ENCODE data around the gene ZFHX3. TPM values are rescaled to one million over a fixed set of nuclear protein-coding genes. Genes with fewer than 3 reads are reported as not detected.

ZFHX3 gene, protein sequence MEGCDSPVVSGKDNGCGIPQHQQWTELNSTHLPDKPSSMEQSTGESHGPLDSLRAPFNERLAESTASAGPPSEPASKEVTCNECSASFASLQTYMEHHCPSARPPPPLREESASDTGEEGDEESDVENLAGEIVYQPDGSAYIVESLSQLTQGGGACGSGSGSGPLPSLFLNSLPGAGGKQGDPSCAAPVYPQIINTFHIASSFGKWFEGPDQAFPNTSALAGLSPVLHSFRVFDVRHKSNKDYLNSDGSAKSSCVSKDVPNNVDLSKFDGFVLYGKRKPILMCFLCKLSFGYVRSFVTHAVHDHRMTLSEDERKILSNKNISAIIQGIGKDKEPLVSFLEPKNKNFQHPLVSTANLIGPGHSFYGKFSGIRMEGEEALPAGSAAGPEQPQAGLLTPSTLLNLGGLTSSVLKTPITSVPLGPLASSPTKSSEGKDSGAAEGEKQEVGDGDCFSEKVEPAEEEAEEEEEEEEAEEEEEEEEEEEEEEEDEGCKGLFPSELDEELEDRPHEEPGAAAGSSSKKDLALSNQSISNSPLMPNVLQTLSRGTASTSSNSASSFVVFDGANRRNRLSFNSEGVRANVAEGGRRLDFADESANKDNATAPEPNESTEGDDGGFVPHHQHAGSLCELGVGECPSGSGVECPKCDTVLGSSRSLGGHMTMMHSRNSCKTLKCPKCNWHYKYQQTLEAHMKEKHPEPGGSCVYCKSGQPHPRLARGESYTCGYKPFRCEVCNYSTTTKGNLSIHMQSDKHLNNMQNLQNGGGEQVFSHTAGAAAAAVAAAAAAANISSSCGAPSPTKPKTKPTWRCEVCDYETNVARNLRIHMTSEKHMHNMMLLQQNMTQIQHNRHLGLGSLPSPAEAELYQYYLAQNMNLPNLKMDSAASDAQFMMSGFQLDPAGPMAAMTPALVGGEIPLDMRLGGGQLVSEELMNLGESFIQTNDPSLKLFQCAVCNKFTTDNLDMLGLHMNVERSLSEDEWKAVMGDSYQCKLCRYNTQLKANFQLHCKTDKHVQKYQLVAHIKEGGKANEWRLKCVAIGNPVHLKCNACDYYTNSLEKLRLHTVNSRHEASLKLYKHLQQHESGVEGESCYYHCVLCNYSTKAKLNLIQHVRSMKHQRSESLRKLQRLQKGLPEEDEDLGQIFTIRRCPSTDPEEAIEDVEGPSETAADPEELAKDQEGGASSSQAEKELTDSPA (N-terminal part only)
- total RNA-seq (2021; fragmentation: NEBNext Ultra II Directional; extraction: Animal tissue kit (Norgen Biotek cat#: 25700)) (0.90 and 0.99 TPM in 2 replicates), polyA plus RNA-seq (2011; rRNA removed) (0.08 and 0.11 TPM in 2 replicates), polyA minus RNA-seq (2011; rRNA and poly(A)+ RNA removed) (0.41 and 0.57 TPM in 2 replicates)
- 0.09 TPM for polyA plus RNA-seq (2011; cell fraction: cytosol; rRNA removed)
- 0.27 TPM for polyA plus RNA-seq (2011; cell fraction: nucleus; rRNA removed)
- 0.71 to 1.2 TPM (median 1.0 TPM) in 4 replicates for polyA plus RNA-seq (2012, experiment 1 of 2)
- polyA plus RNA-seq (2012, experiment 2 of 2), result 0.04 TPM
- polyA plus RNA-seq (2013, experiment 1 of 2), result 0.30 TPM
- 0.26 TPM for polyA plus RNA-seq (2013, experiment 2 of 2)
- 0.44 TPM for polyA minus RNA-seq (2011; cell fraction: cytosol; rRNA and poly(A)+ RNA removed)
- 0.90 TPM for polyA minus RNA-seq (2011; cell fraction: nucleus; rRNA and poly(A)+ RNA removed)
- long read RNA-seq, experiment 1, result 0 reads
- long read RNA-seq, experiment 2, partial matches to known transcripts, result 0 of 1 reads
- long read RNA-seq, experiment 2, other reads (novel, unspliced or antisense), result 1 of 1 reads

DNA sequence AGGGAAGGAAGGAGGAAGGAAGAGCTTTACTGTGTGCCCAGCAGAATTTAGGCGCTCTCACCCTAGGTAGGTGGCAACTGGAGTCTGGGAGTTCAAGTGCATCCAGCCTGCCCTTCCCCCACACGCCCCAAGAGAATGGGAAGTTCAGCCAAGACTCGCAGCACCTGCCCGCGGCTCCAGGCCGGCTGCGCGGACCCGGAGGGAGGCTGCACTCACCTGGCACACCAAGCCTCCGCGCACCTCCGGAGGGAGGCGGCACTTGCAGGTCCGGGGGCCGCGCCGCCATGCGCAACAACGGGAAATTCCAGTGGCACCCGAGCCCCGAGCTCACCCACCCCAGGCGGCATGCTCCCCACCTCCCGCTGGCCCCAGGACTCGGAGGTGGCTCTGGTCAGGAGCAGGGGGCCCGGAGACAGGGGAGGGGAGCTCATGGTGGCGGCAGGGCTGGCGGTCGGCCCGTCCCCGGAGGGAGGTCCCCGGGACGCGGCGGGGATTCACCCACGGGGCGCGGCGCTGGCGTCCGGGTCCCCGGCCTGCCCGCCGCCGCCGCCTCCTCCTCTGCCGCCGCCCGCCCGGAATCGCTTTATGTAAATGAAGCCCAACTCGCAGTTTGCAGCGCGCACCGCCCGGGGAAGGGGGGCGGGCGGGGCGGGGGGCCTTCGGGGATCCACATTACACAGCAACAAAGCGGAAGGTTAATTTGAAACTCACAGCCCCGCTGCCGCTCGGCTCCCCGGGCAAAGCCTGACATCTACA, at the start of gene ZFHX3:
Gene ZFHX3 (minus strand): TSS at position 593 of the 756 bp plus-strand sequence. CDS start 87,983 bp downstream, outside the sequence.
- peak within 1 kb of the TSS; percentile 77; the same call in 1 of the 2 replicates for H2BK5ac ChIP-seq (ENCODE audit: low read depth, low read length)
- H3K4ac ChIP-seq (replicated peaks; ENCODE audit: insufficient read length, low read depth, low read length), result no peak within 1 kb of the TSS
- H3K23me2 ChIP-seq (ENCODE audit: low read depth, low read length), result peaks cover 11% of the 10 kb centered on the region; the same call in 1 of the 2 replicates
- no peak within 1 kb of the TSS for H3K27ac ChIP-seq (ENCODE audit: low read depth, low read length)
- WGBS, 2 experiments (ENCODE audit: extremely low coverage in 1 of 2, insufficient coverage in 1 of 2, insufficient read length in 1 of 2, insufficient replicate concordance in 2 of 2, low coverage in 1 of 2, low lambda C conversion rate in 2 of 2, missing lambda C conversion rate in 1 of 2), result 1% methylated on average over 25 of the region's 64 CpGs; no CpG with 5 or more reads in 1 of the 2 experiments
- no peaks in the 10 kb centered on the region for H3K79me1 ChIP-seq (ENCODE audit: low read depth, low read length)
- H2BK12ac ChIP-seq (ENCODE audit: low read depth, low read length), result peak within 1 kb of the TSS; percentile 65
- H3K36me3 ChIP-seq (ENCODE audit: control insufficient read depth in 2 of 4, insufficient read depth in 4 of 4, low read length in 3 of 4), result no peaks in the 10 kb centered on the region
- no peak within 1 kb of the TSS for H2AFZ ChIP-seq (ENCODE audit: low read length)
- peak within 1 kb of the TSS; percentile 73 to 95 for H3K4me2 ChIP-seq (ENCODE audit: insufficient read depth in 1 of 2, low read depth in 2 of 2, low read length in 2 of 2)
- peaks cover 21 to 25% of the 10 kb centered on the region in 2 experiments for H4K20me1 ChIP-seq (replicated peaks in 1 of 2; ENCODE audit: control insufficient read depth in 1 of 2, insufficient read depth in 2 of 2, low read length in 2 of 2)
- ChIA-PET POLR2A (ENCODE audit: partially characterized antibody) (interaction anchor here (1.2 to 1.7 kb wide), 3 partner anchors 8 to 11 kb away, joined by 3 to 10 read pairs (median 5); no protein-coding TSS in a partner anchor), CTCF (ENCODE audit: partially characterized antibody) (interaction anchor here (1.0 to 5.7 kb wide), 6 partner anchors 9 to 646 kb away, joined by 3 to 24 read pairs (median 3); no protein-coding TSS in a partner anchor)
- FAIRE-seq, result no peak
- DNase-seq (ENCODE audit: low read depth in 1 of 2, low spot score in 2 of 2), result peak in 1 of 2 experiments; percentile 84
- no peak within 1 kb of the TSS for H2BK120ac ChIP-seq (replicated peaks; ENCODE audit: low read depth, low read length)
- peak within 1 kb of the TSS; percentile 83; the same call in 1 of the 2 replicates for H2BK15ac ChIP-seq (ENCODE audit: low read length)
- no peaks in the 10 kb centered on the region for H3K79me2 ChIP-seq (ENCODE audit: control insufficient read depth in 1 of 2, insufficient read depth in 2 of 2, low read length in 2 of 2)
- no peak within 1 kb of the TSS; a peak in 2 of 7 replicates for H3K9ac ChIP-seq (replicated peaks in 1 of 4; ENCODE audit: extremely low read depth in 1 of 4, low read depth in 3 of 4, low read length in 3 of 4)
- H3K23ac ChIP-seq (ENCODE audit: insufficient read length), result no peak within 1 kb of the TSS
- H3K9me3 ChIP-seq (ENCODE audit: insufficient read depth in 2 of 2, low read depth in 1 of 2, low read length in 1 of 2), result no peaks in the 10 kb centered on the region
- no peak within 1 kb of the TSS for H4K91ac ChIP-seq (replicated peaks; ENCODE audit: insufficient read length, low read length)
- H4K5ac ChIP-seq (ENCODE audit: insufficient read length, low read depth, low read length), result no peak within 1 kb of the TSS
- peak within 1 kb of the TSS; percentile 38 to 66 (median 46) for H3K4me3 ChIP-seq (ENCODE audit: extremely low read depth in 1 of 4, insufficient read depth in 2 of 4, low read depth in 3 of 4, low read length in 4 of 4)
- peaks cover 69 to 98% (median 95%) of the 10 kb centered on the region in 4 experiments for H3K27me3 ChIP-seq (replicated peaks in 1 of 4; ENCODE audit: control insufficient read depth in 3 of 4, extremely low read depth in 1 of 4, insufficient read depth in 3 of 4, low read length in 3 of 4)
- peak within 1 kb of the TSS; percentile 9; the same call in 1 of the 2 replicates for H2BK20ac ChIP-seq (ENCODE audit: low read length)
- H3K18ac ChIP-seq (ENCODE audit: extremely low read depth, low read length), result 0 out of 2 replicates have a peak within 1 kb of the TSS, but pooled peaks have one; percentile 56
- no peak within 1 kb of the TSS for H3K14ac ChIP-seq (ENCODE audit: insufficient read length)
- H4K8ac ChIP-seq (ENCODE audit: extremely low read depth, insufficient read depth, low read length), result no peak within 1 kb of the TSS
- no peak within 1 kb of the TSS for H3K56ac ChIP-seq (replicated peaks; ENCODE audit: insufficient read length, low read depth, low read length)
- peaks cover 15 to 35% (median 29%) of the 10 kb centered on the region in 4 experiments for H3K4me1 ChIP-seq (replicated peaks in 1 of 4; ENCODE audit: control insufficient read depth in 3 of 4, insufficient read depth in 4 of 4, low read length in 3 of 4)
- H2AK5ac ChIP-seq (ENCODE audit: low read depth, low read length), result no peak within 1 kb of the TSS
- TF ChIP-seq CTBP2 (IDR thresholded peaks at IDR 0.05; ENCODE audit: borderline replicate concordance, insufficient read depth, insufficient read length, low read length), result peak; percentile 100
- TF ChIP-seq KDM1A (IDR thresholded peaks at IDR 0.05; ENCODE audit: borderline replicate concordance, low read length), result no peak
- TF ChIP-seq BRCA1 (IDR thresholded peaks at IDR 0.05; ENCODE audit: low read depth, low read length), result no peak
